A549 (cell line): Measurements from ENCODE around the gene BANF1. TPM values are rescaled to one million over a fixed set of nuclear protein-coding genes. Genes with fewer than 3 reads are reported as not detected.

Source experiments
- ATAC-seq, 2 experiments: fragments of 200-7000 bp in 1 of 2; fragments of >200 bp in 1 of 2; cut with Nextera tagmentation in 1 of 2; cut with Tn5 transposase in 1 of 2; 3 replicates each; pipeline versions ENCODE4 v1.8.0 to v1.9.1; 2018 to 2020; ENCODE audit warnings: mild to moderate bottlenecking in 1 of 2, moderate library complexity in 1 of 2
- CTCF ChIA-PET: fragments of 300-600 bp; sonication (Branson Sonifier 250); formaldehyde crosslinking; extraction: SDS; loops from one replicate; lab custom pipeline; 2021; ENCODE audit warnings: antibody characterized with exemption, inconsistent platforms; lab: Yijun Ruan, JAX
- POLR2A ChIA-PET: fragments of 350-600 bp; formaldehyde crosslinking; extraction: SDS; loops from one replicate; lab custom pipeline; 2021; ENCODE audit warnings: antibody characterized with exemption, inconsistent platforms; lab: Yijun Ruan, JAX
- DNase-seq, 2 experiments: peaks; one replicate each; pipeline versions ENCODE4 v3.0.0 to v3.0.0-alpha.2; 2011 to 2016; ENCODE audit warnings: low read depth in 1 of 2, low spot score in 1 of 2
- FAIRE-seq: peaks from 2 replicates; lab custom pipeline; 2011; peaks lifted over from hg19 to GRCh38; lab: Jason Lieb, UNC
- H3K27ac ChIP-seq, 2 experiments: fragments of >200 bp; sonication (Bioruptor Twin); formaldehyde crosslinking; 3 replicates each; pipeline ENCODE4 v1.5.1; 2016 to 2017
- H3K4me1 ChIP-seq: fragments of >200 bp; sonication (Bioruptor Twin); formaldehyde crosslinking; 3 replicates; pipeline ENCODE4 v1.6.1; 2016
- H3K4me2 ChIP-seq: fragments of >200 bp; sonication (Bioruptor Twin); formaldehyde crosslinking; 3 replicates; pipeline ENCODE4 v1.6.1; 2016
- H3K4me3 ChIP-seq: fragments of >200 bp; sonication (Bioruptor Twin); formaldehyde crosslinking; 3 replicates; pipeline ENCODE4 v1.5.1; 2016
- H3K9me3 ChIP-seq: fragments of >200 bp; sonication (Bioruptor Twin); formaldehyde crosslinking; 3 replicates; pipeline ENCODE4 v1.6.1; 2016
- BHLHE40 ChIP-seq: IDR thresholded peaks from 2 replicates; pipeline ENCODE4 v1.6.1; 2012; ENCODE audit warnings: low read depth, low read length, inconsistent platforms
- CBX2 ChIP-seq: fragments of 200-600 bp; sonication (generic); IDR thresholded peaks from 2 replicates; pipeline ENCODE4 v1.6.1; 2016; ENCODE audit warnings: low read depth, mild to moderate bottlenecking, borderline replicate concordance
- CTCF ChIP-seq: fragments of >200 bp; sonication (Bioruptor Twin); formaldehyde crosslinking; IDR thresholded peaks from 3 replicates; pipeline ENCODE4 v1.5.1; 2016
- EHF ChIP-seq: fragments of 250-450 bp; sonication (Bioruptor Pico); IDR thresholded peaks from 2 replicates; pipeline ENCODE4 v1.5.0; 2020; ENCODE audit warnings: mild to moderate bottlenecking
- EHMT2 ChIP-seq: fragments of 200-600 bp; sonication (generic); IDR thresholded peaks from 2 replicates; pipeline ENCODE4 v1.6.1; 2016; ENCODE audit warnings: antibody characterized with exemption, low read depth, mild to moderate bottlenecking, moderate library complexity
- EP300 ChIP-seq, 2 experiments: fragments of >200 bp; sonication (Bioruptor Twin); formaldehyde crosslinking; IDR thresholded peaks; 2 replicates in 1 of 2; 3 replicates in 1 of 2; pipeline ENCODE4 v1.6.1; 2016 to 2017
- HOXB13 ChIP-seq: fragments of 250-450 bp; sonication (Bioruptor Pico); IDR thresholded peaks from 2 replicates; pipeline ENCODE4 v1.5.0; 2020; ENCODE audit warnings: low read depth, mild to moderate bottlenecking, moderate library complexity
- KDM1A ChIP-seq: fragments of 200-600 bp; sonication (generic); IDR thresholded peaks from 2 replicates; pipeline ENCODE4 v1.6.1; 2016; ENCODE audit warnings: low read depth, mild to moderate bottlenecking
- MAX ChIP-seq: IDR thresholded peaks from 2 replicates; pipeline ENCODE4 v1.6.1; 2012
- MYC ChIP-seq: IDR thresholded peaks from 2 replicates; pipeline ENCODE4 v1.6.1; 2012; ENCODE audit warnings: mild to moderate bottlenecking, inconsistent platforms, low read length, improper control_type of control experiment, borderline replicate concordance
- REST ChIP-seq: fragments of 200-600 bp; sonication (generic); IDR thresholded peaks from 2 replicates; pipeline ENCODE4 v1.6.1; 2016; ENCODE audit warnings: antibody characterized with exemption, mild to moderate bottlenecking, moderate library complexity
- SMC3 ChIP-seq: fragments of >200 bp; sonication (Bioruptor Twin); formaldehyde crosslinking; IDR thresholded peaks from 3 replicates; pipeline ENCODE4 v1.6.1; 2018; ENCODE audit warnings: inconsistent platforms
- TP53 ChIP-seq: fragments of 250-450 bp; sonication (Bioruptor Pico); IDR thresholded peaks from 2 replicates; pipeline ENCODE4 v1.5.0; 2021; ENCODE audit warnings: mild to moderate bottlenecking, moderate library complexity
- ZC3H11A ChIP-seq: fragments of 450-650 bp; IDR thresholded peaks from 2 replicates; pipeline ENCODE4 v1.6.1; 2014; ENCODE audit warnings: antibody characterized with exemption, mild to moderate bottlenecking
- WGBS: methylation state at CpG from one replicate; pipeline ENCODE4 v1.1.6; 2017; ENCODE audit errors: missing lambda C conversion rate; 5-methylcytosine and 5-hydroxymethylcytosine counted together
- polyA plus RNA-seq, 4 experiments: library from polyadenylated mRNA; depleted of rRNA in 3 of 4; stranded (reverse); fragments of >200 nt; fragmentation: RNase III in 1 of 4; extraction: RNeasy Plus Mini Kit Qiagen cat#74134 plus additional on column Dnase treatment in 1 of 4; gene quantifications; 2 replicates in 3 of 4; 3 replicates in 1 of 4; pipeline ENCODE4 v1.2.3, GENCODE V29; 2011 to 2017
- TF ChIP-seq, protein P1 (sequence below): fragments of 450-650 bp; IDR thresholded peaks from 2 replicates; pipeline ENCODE4 v1.6.1; 2014; ENCODE audit warnings: antibody characterized with exemption
- TF ChIP-seq, protein P2 (sequence below): fragments of >200 bp; sonication (Bioruptor Twin); formaldehyde crosslinking; IDR thresholded peaks from 3 replicates; pipeline ENCODE4 v1.6.1; 2016
- TF ChIP-seq, protein P3 (sequence below): fragments of >200 bp; sonication (Bioruptor Twin); formaldehyde crosslinking; IDR thresholded peaks from 2 replicates; pipeline ENCODE4 v1.6.1; 2016

BANF1 gene
- polyA plus RNA-seq, 2 of the 4 experiments (the other 2 are of a cell fraction) = 309 to 399 TPM

GRCh38 chr11:66012371-66012945 is 10.2 kb downstream of the BANF1 start:
- CTCF ChIA-PET = interaction anchor here (1.1 to 11.6 kb wide), 6 partner anchors 9 to 56 kb away, joined by 3 to 121 read pairs (median 5); partner anchors contain the start of gene CATSPER1

GRCh38 chr11:66012946-66013761 is 10.9 kb downstream of the BANF1 start:
- Histone ChIP-seq H3K4me1 (peaks cover 16% of the 10 kb centered on the region), H3K4me3 (no peak overlapping the region), H3K4me2 (no peak overlapping the region), H3K27ac (peak overlapping the region in 1 of 2 experiments; percentile 12; a peak in 1 of 6 replicates), H3K9me3 (no peaks in the 10 kb centered on the region)
- ChIA-PET POLR2A (interaction anchor here (1.1 to 1.8 kb wide), 2 partner anchors 9 to 11 kb away, joined by 3 to 12 read pairs; partner anchors contain the start of genes BANF1 and EIF1AD), CTCF (interaction anchor here (1.1 to 11.6 kb wide), 7 partner anchors 8 to 55 kb away, joined by 3 to 121 read pairs (median 4); partner anchors contain the start of gene CATSPER1)
- DNase-seq (no peak), FAIRE-seq (no peak), ATAC-seq (peak in 1 of 2 experiments; percentile 22; a peak in 1 of 6 replicates)
- 63% methylated on average over 9 of the region's 12 CpGs for WGBS
- TF ChIP-seq EHMT2 (no peak), REST (peak; percentile 42; the same call in 1 of the 2 replicates)

More at GRCh38 chr11:66012371-66012945, 10.2 kb downstream of the BANF1 start:
- POLR2A ChIA-PET = interaction anchor here (1.1 to 1.8 kb wide), 3 partner anchors 10 kb away, joined by 3 to 12 read pairs (median 5); partner anchors contain the start of genes BANF1 and EIF1AD
- Histone ChIP-seq H3K9me3 (no peaks in the 10 kb centered on the region), H3K4me2 (no peak overlapping the region), H3K27ac (no peak overlapping the region), H3K4me3 (no peak overlapping the region), H3K4me1 (peaks cover 16% of the 10 kb centered on the region)
- no peak for FAIRE-seq
- WGBS = 76% methylated on average over 11 of the region's 12 CpGs
- ATAC-seq = no peak
- TF ChIP-seq ZC3H11A (no peak), EHMT2 (no peak)
- no peak for DNase-seq

GRCh38 chr11:66013762-66014100 is 11.4 kb downstream of the BANF1 start:
- no peak overlapping the region for H3K4me2 ChIP-seq
- FAIRE-seq = no peak
- TF ChIP-seq MYC = no peak
- no peak for TF ChIP-seq EP300 (IDR thresholded peaks at IDR 0.05)
- no peak for TF ChIP-seq MAX
- no peak for TF ChIP-seq BHLHE40
- TF ChIP-seq CBX2 = no peak
- TF ChIP-seq, protein P1, sequence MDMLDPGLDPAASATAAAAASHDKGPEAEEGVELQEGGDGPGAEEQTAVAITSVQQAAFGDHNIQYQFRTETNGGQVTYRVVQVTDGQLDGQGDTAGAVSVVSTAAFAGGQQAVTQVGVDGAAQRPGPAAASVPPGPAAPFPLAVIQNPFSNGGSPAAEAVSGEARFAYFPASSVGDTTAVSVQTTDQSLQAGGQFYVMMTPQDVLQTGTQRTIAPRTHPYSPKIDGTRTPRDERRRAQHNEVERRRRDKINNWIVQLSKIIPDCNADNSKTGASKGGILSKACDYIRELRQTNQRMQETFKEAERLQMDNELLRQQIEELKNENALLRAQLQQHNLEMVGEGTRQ = no peak
- TF ChIP-seq, protein P2, sequence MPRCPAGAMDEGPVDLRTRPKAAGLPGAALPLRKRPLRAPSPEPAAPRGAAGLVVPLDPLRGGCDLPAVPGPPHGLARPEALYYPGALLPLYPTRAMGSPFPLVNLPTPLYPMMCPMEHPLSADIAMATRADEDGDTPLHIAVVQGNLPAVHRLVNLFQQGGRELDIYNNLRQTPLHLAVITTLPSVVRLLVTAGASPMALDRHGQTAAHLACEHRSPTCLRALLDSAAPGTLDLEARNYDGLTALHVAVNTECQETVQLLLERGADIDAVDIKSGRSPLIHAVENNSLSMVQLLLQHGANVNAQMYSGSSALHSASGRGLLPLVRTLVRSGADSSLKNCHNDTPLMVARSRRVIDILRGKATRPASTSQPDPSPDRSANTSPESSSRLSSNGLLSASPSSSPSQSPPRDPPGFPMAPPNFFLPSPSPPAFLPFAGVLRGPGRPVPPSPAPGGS = no peak
- no peak for TF ChIP-seq CTCF
- no peak for TF ChIP-seq SMC3
- TF ChIP-seq KDM1A = no peak
- no peak for TF ChIP-seq TP53 (CRISPR knock-in tag)
- TF ChIP-seq EHF (CRISPR knock-in tag) = no peak
- no peak for TF ChIP-seq HOXB13 (CRISPR knock-in tag)
- TF ChIP-seq, protein P3, sequence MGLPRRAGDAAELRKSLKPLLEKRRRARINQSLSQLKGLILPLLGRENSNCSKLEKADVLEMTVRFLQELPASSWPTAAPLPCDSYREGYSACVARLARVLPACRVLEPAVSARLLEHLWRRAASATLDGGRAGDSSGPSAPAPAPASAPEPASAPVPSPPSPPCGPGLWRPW = no peak
- TF ChIP-seq, all 56 proteins: peak for 0
- ChIA-PET POLR2A (interaction anchor here (1.1 to 1.8 kb wide), 2 partner anchors 9 to 11 kb away, joined by 3 to 12 read pairs; partner anchors contain the start of genes BANF1 and EIF1AD), CTCF (interaction anchor here (0.6 to 11.6 kb wide), 7 partner anchors 8 to 55 kb away, joined by 3 to 121 read pairs (median 4); partner anchors contain the start of gene CATSPER1)
- peaks cover 12% of the 10 kb centered on the region for H3K4me1 ChIP-seq
- 75% methylated on average over 6 of the region's 7 CpGs for WGBS
- ATAC-seq (no peak), DNase-seq (no peak)
- no peak overlapping the region for H3K27ac ChIP-seq
- no peak overlapping the region for H3K4me3 ChIP-seq
- no peaks in the 10 kb centered on the region for H3K9me3 ChIP-seq
